Endodermal cell (in vitro differentiated cells): ENCODE data around the gene ATG10. TPM values are rescaled to one million over a fixed set of nuclear protein-coding genes. Genes with fewer than 3 reads are reported as not detected.

Source experiments
- DNase-seq: peaks from one replicate; pipeline ENCODE4 v3.0.0-alpha.2; 2017
- H3K27ac ChIP-seq: 2 replicates; pipeline ENCODE4 v1.5.1; 2013; ENCODE audit warnings: mild to moderate bottlenecking, low read depth, low read length, moderate library complexity
- H3K27me3 ChIP-seq: 2 replicates; pipeline ENCODE4 v1.6.1; 2013; ENCODE audit warnings: mild to moderate bottlenecking, low read length, moderate library complexity; ENCODE audit not compliant: insufficient read depth, control insufficient read depth, poor library complexity, severe bottlenecking
- H3K36me3 ChIP-seq: 2 replicates; pipeline ENCODE4 v1.7.0; 2013; ENCODE audit warnings: mild to moderate bottlenecking, low read length, moderate library complexity; ENCODE audit not compliant: control insufficient read depth, insufficient read depth
- H3K4me1 ChIP-seq: one replicate; pipeline ENCODE4 v1.7.0; 2013; ENCODE audit warnings: low read length; ENCODE audit not compliant: control insufficient read depth, insufficient read depth
- H3K4me3 ChIP-seq: 2 replicates; pipeline ENCODE4 v1.5.1; 2013; ENCODE audit warnings: mild to moderate bottlenecking, low read length, moderate library complexity
- H3K9ac ChIP-seq: 2 replicates; pipeline ENCODE4 v1.6.1; 2013; ENCODE audit warnings: mild to moderate bottlenecking, low read length, moderate library complexity; ENCODE audit not compliant: poor library complexity, severe bottlenecking; ENCODE audit errors: extremely low read depth
- H3K9me3 ChIP-seq: 2 replicates; pipeline ENCODE4 v1.6.1; 2013; ENCODE audit warnings: mild to moderate bottlenecking, low read length, moderate library complexity; ENCODE audit not compliant: control insufficient read depth
- H3K27ac Mint-ChIP-seq: 2 replicates; pipeline ENCODE4 v1.8.0; 2020; ENCODE audit warnings: mixed read lengths
- H3K27me3 Mint-ChIP-seq: 2 replicates; pipeline ENCODE4 v1.8.0; 2021; ENCODE audit warnings: mild to moderate bottlenecking, mixed read lengths; ENCODE audit not compliant: insufficient read depth
- H3K36me3 Mint-ChIP-seq: 2 replicates; pipeline ENCODE4 v1.8.0; 2020; ENCODE audit warnings: low read depth, mixed read lengths
- H3K4me1 Mint-ChIP-seq: 2 replicates; pipeline ENCODE4 v1.8.0; 2020; ENCODE audit warnings: mixed read lengths
- H3K4me3 Mint-ChIP-seq: 2 replicates; pipeline ENCODE4 v1.8.0; 2020; ENCODE audit warnings: mild to moderate bottlenecking, moderate library complexity, mixed read lengths
- H3K9me3 Mint-ChIP-seq: 2 replicates; pipeline ENCODE4 v1.8.0; 2020; ENCODE audit warnings: mild to moderate bottlenecking, mixed read lengths
- CTCF ChIP-seq: fragments of 200-600 bp; sonication (generic); conservative IDR thresholded peaks from 2 replicates; pipeline ENCODE4 v1.5.0; 2021; ENCODE audit warnings: antibody characterized with exemption, mild to moderate bottlenecking
- WGBS, 2 experiments: methylation state at CpG; one replicate each; pipeline versions ENCODE4 v1.1.5 to v1.1.7; 2013; ENCODE audit warnings: missing lambda C conversion rate in 2 of 2, mixed read lengths in 1 of 2; ENCODE audit not compliant: insufficient coverage in 1 of 2, insufficient read length in 1 of 2; 5-methylcytosine and 5-hydroxymethylcytosine counted together
- total RNA-seq, 2 donors: library from RNA; stranded (reverse); fragmentation: NEBNext Ultra II Directional in 1 of 2; extraction: Animal tissue kit (Norgen Biotek cat#: 25700) in 1 of 2; gene quantifications; 2 replicates in 1 of 2; 3 replicates in 1 of 2; pipeline ENCODE4 v1.2.1, GENCODE V29; 2021

Gene ATG10
- total RNA-seq, 2 donors from 2014 or later, result 17.9 to 22.6 TPM

- Mint-ChIP-seq H3K4me3 (no peak overlapping the region), H3K36me3 (peaks cover 13% of the 10 kb centered on the region), H3K4me1 (peaks cover 4% of the 10 kb centered on the region), H3K27me3 (no peaks in the 10 kb centered on the region), H3K9me3 (peaks cover 21% of the 10 kb centered on the region), H3K27ac (no peak overlapping the region)
- Histone ChIP-seq H3K36me3 (no peaks in the 10 kb centered on the region), H3K4me1 (no peaks in the 10 kb centered on the region), H3K4me3 (no peak overlapping the region), H3K9me3 (peaks cover 20% of the 10 kb centered on the region), H3K27me3 (no peaks in the 10 kb centered on the region), H3K9ac (no peak overlapping the region), H3K27ac (no peak overlapping the region)
- DNase-seq, result no peak
- no peak for TF ChIP-seq CTCF
These were observed 35.1 kb upstream of the ATG10 start for GRCh38 chr5:81936750-81937149.

- H3K27me3 Mint-ChIP-seq, result no peaks in the 10 kb centered on the region
- H3K9me3 Mint-ChIP-seq, result peaks cover 55% of the 10 kb centered on the region
- H3K9me3 ChIP-seq, result peaks cover 44% of the 10 kb centered on the region
- peak overlapping the region; percentile 25 for H3K4me3 ChIP-seq
- H3K27ac ChIP-seq, result no peak overlapping the region
- H3K4me1 ChIP-seq, result no peaks in the 10 kb centered on the region
- H3K27ac Mint-ChIP-seq, result no peak overlapping the region
- H3K27me3 ChIP-seq, result no peaks in the 10 kb centered on the region
- no peak overlapping the region for H3K4me3 Mint-ChIP-seq
- peaks cover 23% of the 10 kb centered on the region for H3K36me3 Mint-ChIP-seq
- no peak for DNase-seq
- 82 to 83% methylated on average over 1 of the region's 1 CpG for WGBS, 2 experiments
- TF ChIP-seq CTCF, result no peak
- H3K4me1 Mint-ChIP-seq, result no peaks in the 10 kb centered on the region
- H3K36me3 ChIP-seq, result no peaks in the 10 kb centered on the region
- no peak overlapping the region for H3K9ac ChIP-seq
These were observed 29.1 kb upstream of the ATG10 start for GRCh38 chr5:81942746-81943145.

GRCh38 chr5:81948349-81948748 lies 23.5 kb upstream of the ATG10 start:
- Histone ChIP-seq H3K36me3 (no peaks in the 10 kb centered on the region), H3K4me3 (no peak overlapping the region), H3K27me3 (no peaks in the 10 kb centered on the region), H3K9me3 (peaks cover 11% of the 10 kb centered on the region), H3K9ac (no peak overlapping the region), H3K4me1 (peaks cover 6% of the 10 kb centered on the region), H3K27ac (no peak overlapping the region)
- WGBS, 2 experiments, result 90 to 92% methylated on average over 3 of the region's 3 CpGs
- Mint-ChIP-seq H3K36me3 (peaks cover 2% of the 10 kb centered on the region), H3K27me3 (no peaks in the 10 kb centered on the region), H3K9me3 (peaks cover 18% of the 10 kb centered on the region), H3K4me3 (no peak overlapping the region), H3K27ac (no peak overlapping the region), H3K4me1 (peaks cover 24% of the 10 kb centered on the region)
- TF ChIP-seq CTCF, result no peak
- DNase-seq, result no peak
